ENCODE measurements around the gene MRGPRG.

DNA sequence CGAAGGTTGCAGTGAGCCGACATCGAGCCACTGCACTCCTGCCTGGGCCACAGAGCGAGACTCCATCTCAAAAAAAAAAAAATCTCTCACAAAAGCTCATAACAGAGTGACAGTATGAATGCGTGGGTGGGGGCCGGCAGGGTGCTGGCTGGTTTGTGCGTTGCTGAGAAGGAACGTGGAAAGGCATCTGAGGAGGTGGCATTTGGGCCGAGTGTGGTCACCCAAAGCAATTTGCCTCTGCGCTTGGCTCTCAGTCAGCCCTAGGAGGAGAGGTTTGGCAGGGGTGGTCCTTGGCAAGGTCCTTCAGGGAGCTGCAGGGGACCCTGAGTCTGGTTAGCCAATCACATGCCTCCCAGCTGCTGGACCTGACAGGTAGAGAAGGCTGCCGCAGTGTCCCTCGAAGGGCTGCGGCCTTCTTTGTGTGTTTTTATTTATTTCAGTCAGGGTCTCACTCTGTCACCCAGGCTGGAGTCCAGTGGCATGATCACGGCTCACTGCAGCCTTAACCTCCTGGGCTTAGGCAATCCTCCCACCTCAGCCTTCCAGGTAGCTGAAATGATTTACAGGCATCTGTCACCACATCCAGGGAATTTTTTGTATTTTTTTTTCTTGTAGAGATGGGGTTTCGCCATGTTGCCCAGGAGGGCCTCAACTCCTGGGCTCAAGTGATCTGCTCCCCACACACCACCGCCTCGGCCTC lies 30.0 kb downstream of the MRGPRG start:
- TF ChIP-seq POLR2AphosphoS5 (IDR thresholded peaks at IDR 0.05) (no peak), CTCF (IDR thresholded peaks at IDR 0.05) (no peak)

All from esophagus muscularis mucosa (tissue), 3 donors.